BLaER1 treated with 17β-estradiol and CSF1 and Interleukin-3, amounts not matched to agents 10 nM and 100 nM (cell line): ENCODE measurements around the gene TGFBR3.
A peak's percentile ranks its signal among the peaks of the same experiment; 100 is the strongest.
"Not testable (repeated sequence)": the region's sequence is repeated elsewhere in the genome, so short reads cannot be mapped to it uniquely, and the experiment has no call there.

Experiments
- H3K27ac ChIP-seq, 11 experiments: shearing (Covaris generic); formaldehyde crosslinking; 2 replicates each; pipeline ENCODE4 v1.8.1; 2022
- H3K27me3 ChIP-seq, 11 experiments: shearing (Covaris generic); formaldehyde crosslinking; 2 replicates each; pipeline ENCODE4 v1.8.1; 2022
- H3K36me3 ChIP-seq, 11 experiments: shearing (Covaris generic); formaldehyde crosslinking; 2 replicates each; pipeline ENCODE4 v1.8.1; 2022
- H3K4me1 ChIP-seq, 10 experiments: shearing (Covaris generic); formaldehyde crosslinking; 2 replicates each; pipeline ENCODE4 v1.8.1; 2022
- H3K4me2 ChIP-seq, 11 experiments: shearing (Covaris generic); formaldehyde crosslinking; 2 replicates each; pipeline ENCODE4 v1.8.1; 2022
- H3K4me3 ChIP-seq, 10 experiments: shearing (Covaris generic); formaldehyde crosslinking; 2 replicates each; pipeline ENCODE4 v1.8.1; 2022
- H3K9ac ChIP-seq, 11 experiments: shearing (Covaris generic); formaldehyde crosslinking; 2 replicates each; pipeline ENCODE4 v1.8.1; 2022
- H3K9me3 ChIP-seq, 11 experiments: shearing (Covaris generic); formaldehyde crosslinking; replicated peaks in 1 of 11; 2 replicates each; pipeline ENCODE4 v1.8.1; 2022
- H4K20me1 ChIP-seq, 11 experiments: shearing (Covaris generic); formaldehyde crosslinking; 2 replicates each; pipeline ENCODE4 v1.8.1; 2022
- Cebpa-rat ChIP-seq, 11 experiments: shearing (Covaris generic); IDR thresholded peaks; 2 replicates each; pipeline ENCODE4 v1.8.1; 2022

Gene TGFBR3

GRCh38 chr1:91669584-91670350 is 216.2 kb downstream of the TGFBR3 start:
- no peaks in the 10 kb centered on the region for H4K20me1 ChIP-seq
- no peak for TF ChIP-seq Cebpa-rat (IDR thresholded peaks at IDR 0.05)
- H3K4me2 ChIP-seq = no peak overlapping the region
- peaks cover 0 to 18% (median 14%) of the 10 kb centered on the region in 10 experiments; a peak in 14 of 20 replicates for H3K4me1 ChIP-seq
- H3K27ac ChIP-seq = no peak overlapping the region
- no peak overlapping the region for H3K9ac ChIP-seq
- no peaks in the 10 kb centered on the region for H3K36me3 ChIP-seq
- no peak overlapping the region for H3K4me3 ChIP-seq
- H3K27me3 ChIP-seq = no peaks in the 10 kb centered on the region
- peaks cover 0 to 13% (median 8%) of the 10 kb centered on the region in 11 experiments; a peak in 13 of 22 replicates for H3K9me3 ChIP-seq

- H3K4me2 ChIP-seq, H3K27me3 ChIP-seq, H4K20me1 ChIP-seq, H3K4me3 ChIP-seq, H3K9ac ChIP-seq, H3K27ac ChIP-seq, H3K4me1 ChIP-seq, H3K36me3 ChIP-seq: not testable (repeated sequence)
- peaks cover under 1 to 13% (median 8%) of the 10 kb centered on the region in 11 experiments; a peak in 16 of 22 replicates for H3K9me3 ChIP-seq
Observed at GRCh38 chr1:91666651-91667050, 219.3 kb downstream of the TGFBR3 start.

- no peaks in the 10 kb centered on the region for H3K4me1 ChIP-seq
- H3K9me3 ChIP-seq = peaks cover 15 to 47% (median 35%) of the 10 kb centered on the region in 11 experiments
- no peak overlapping the region for H3K4me2 ChIP-seq
- H3K9ac ChIP-seq = no peak overlapping the region
- no peak overlapping the region for H3K4me3 ChIP-seq
- H3K27ac ChIP-seq = no peak overlapping the region
- no peaks in the 10 kb centered on the region for H4K20me1 ChIP-seq
- no peaks in the 10 kb centered on the region for H3K36me3 ChIP-seq
- TF ChIP-seq Cebpa-rat (IDR thresholded peaks at IDR 0.05) = no peak
- no peaks in the 10 kb centered on the region for H3K27me3 ChIP-seq
Observed at GRCh38 chr1:91661121-91661520, 224.8 kb downstream of the TGFBR3 start.

GRCh38 chr1:91660708-91661107 is 225.2 kb downstream of the TGFBR3 start:
- Histone ChIP-seq H3K27ac (no peak overlapping the region), H3K4me1 (no peaks in the 10 kb centered on the region), H3K27me3 (no peaks in the 10 kb centered on the region), H3K9ac (no peak overlapping the region), H3K9me3 (peaks cover 19 to 51% (median 40%) of the 10 kb centered on the region in 11 experiments), H3K36me3 (no peaks in the 10 kb centered on the region), H3K4me3 (no peak overlapping the region), H3K4me2 (no peak overlapping the region), H4K20me1 (no peaks in the 10 kb centered on the region)
- TF ChIP-seq Cebpa-rat (IDR thresholded peaks at IDR 0.05) = no peak

- no peaks in the 10 kb centered on the region for H3K36me3 ChIP-seq
- TF ChIP-seq Cebpa-rat (IDR thresholded peaks at IDR 0.05) = 0 out of 22 replicates have a peak, but pooled peaks of 1 of the 11 experiments have one; percentile 12
- peaks cover 30 to 51% (median 40%) of the 10 kb centered on the region in 11 experiments for H3K9me3 ChIP-seq
- no peaks in the 10 kb centered on the region for H4K20me1 ChIP-seq
- H3K4me1 ChIP-seq = peaks cover 27 to 31% (median 28%) of the 10 kb centered on the region in 10 experiments
- H3K27ac ChIP-seq = no peak overlapping the region
- H3K4me2 ChIP-seq = no peak overlapping the region
- no peak overlapping the region for H3K9ac ChIP-seq
- H3K4me3 ChIP-seq = no peak overlapping the region
- H3K27me3 ChIP-seq = no peaks in the 10 kb centered on the region
Observed at GRCh38 chr1:91655912-91656449, 230.0 kb downstream of the TGFBR3 start.

- TF ChIP-seq Cebpa-rat (IDR thresholded peaks at IDR 0.05) = no peak
- H3K36me3 ChIP-seq = no peaks in the 10 kb centered on the region
- H3K4me2 ChIP-seq = peak overlapping the region in 10 of 11 experiments; percentile 28 to 78 (median 55); a peak in 19 of 22 replicates
- H3K9me3 ChIP-seq = peaks cover 11 to 24% (median 17%) of the 10 kb centered on the region in 11 experiments; a peak in 18 of 22 replicates
- H4K20me1 ChIP-seq = no peaks in the 10 kb centered on the region
- peaks cover 38 to 57% (median 55%) of the 10 kb centered on the region in 10 experiments for H3K4me1 ChIP-seq
- peak overlapping the region in 7 of 11 experiments; percentile 14 to 33 (median 30); a peak in 10 of 22 replicates for H3K27ac ChIP-seq
- H3K27me3 ChIP-seq = no peaks in the 10 kb centered on the region
- no peak overlapping the region for H3K9ac ChIP-seq
- H3K4me3 ChIP-seq = no peak overlapping the region
Observed at GRCh38 chr1:91653183-91653582, 232.8 kb downstream of the TGFBR3 start.

- peaks cover 42 to 72% (median 70%) of the 10 kb centered on the region in 10 experiments for H3K4me1 ChIP-seq
- no peaks in the 10 kb centered on the region for H3K36me3 ChIP-seq
- H3K27ac ChIP-seq = peak overlapping the region in 2 of 11 experiments; percentile 65 to 71; a peak in 2 of 22 replicates
- no peak overlapping the region for H3K9ac ChIP-seq
- TF ChIP-seq Cebpa-rat (IDR thresholded peaks at IDR 0.05) = no peak
- H4K20me1 ChIP-seq = no peaks in the 10 kb centered on the region
- peaks cover 11 to 19% (median 14%) of the 10 kb centered on the region in 11 experiments; a peak in 16 of 22 replicates for H3K9me3 ChIP-seq
- no peak overlapping the region for H3K4me3 ChIP-seq
- H3K4me2 ChIP-seq = peak overlapping the region; percentile 50 to 88 (median 78); a peak in 20 of 22 replicates
- no peaks in the 10 kb centered on the region for H3K27me3 ChIP-seq
Observed at GRCh38 chr1:91651661-91652071, 234.3 kb downstream of the TGFBR3 start.

GRCh38 chr1:91651243-91651642 is 234.7 kb downstream of the TGFBR3 start:
- TF ChIP-seq Cebpa-rat (IDR thresholded peaks at IDR 0.05) = no peak
- Histone ChIP-seq H3K36me3 (no peaks in the 10 kb centered on the region), H4K20me1 (no peaks in the 10 kb centered on the region), H3K27me3 (no peaks in the 10 kb centered on the region), H3K27ac (peak overlapping the region in 8 of 11 experiments; percentile 8 to 71 (median 56); a peak in 16 of 22 replicates), H3K4me2 (peak overlapping the region in 10 of 11 experiments; percentile 52 to 88 (median 78); a peak in 19 of 22 replicates), H3K4me3 (no peak overlapping the region), H3K9ac (peak overlapping the region in 1 of 11 experiments; percentile 41; a peak in 2 of 22 replicates), H3K4me1 (peaks cover 42 to 77% (median 74%) of the 10 kb centered on the region in 10 experiments), H3K9me3 (peaks cover 7 to 18% (median 13%) of the 10 kb centered on the region in 11 experiments; a peak in 15 of 22 replicates)

- no peak overlapping the region for H3K4me3 ChIP-seq
- H3K4me1 ChIP-seq = peaks cover 42 to 81% (median 79%) of the 10 kb centered on the region in 10 experiments
- H3K27me3 ChIP-seq = no peaks in the 10 kb centered on the region
- TF ChIP-seq Cebpa-rat (IDR thresholded peaks at IDR 0.05) = no peak
- H3K4me2 ChIP-seq = peak overlapping the region; percentile 17 to 88 (median 78); a peak in 21 of 22 replicates
- H4K20me1 ChIP-seq = no peaks in the 10 kb centered on the region
- no peaks in the 10 kb centered on the region for H3K36me3 ChIP-seq
- H3K27ac ChIP-seq = peak overlapping the region in 8 of 11 experiments; percentile 8 to 71 (median 56); a peak in 17 of 22 replicates
- peak overlapping the region in 5 of 11 experiments; percentile 8 to 41 (median 29); a peak in 6 of 22 replicates for H3K9ac ChIP-seq
- H3K9me3 ChIP-seq = peaks cover 2 to 13% (median 8%) of the 10 kb centered on the region in 11 experiments; a peak in 14 of 22 replicates
Observed at GRCh38 chr1:91650764-91651163, 235.2 kb downstream of the TGFBR3 start.
